GM12878 (cell line): Measurements from ENCODE around the gene SGMS1. TPM values are rescaled to one million over a fixed set of nuclear protein-coding genes. Genes with fewer than 3 reads are reported as not detected.

ENCODE experiments used
- ATAC-seq: fragments of 200-7000 bp; cut with Tn5 transposase; 3 replicates; pipeline ENCODE4 v1.9.1; 2020; ENCODE audit warnings: mild to moderate bottlenecking, moderate library complexity
- BruUV-seq: library from RNA; stranded (reverse); fragments of 400-500 nt; replicated peaks from 2 replicates; lab custom pipeline; 2021; lab: Mats Ljungman, UMichigan
- CTCF ChIA-PET: fragments of 300-600 bp; sonication (Branson Sonifier 250); formaldehyde crosslinking; extraction: SDS; loops from one replicate; lab custom pipeline; 2021; ENCODE audit warnings: inconsistent platforms; lab: Yijun Ruan, JAX
- POLR2A ChIA-PET: fragments of 350-600 bp; formaldehyde crosslinking; extraction: SDS; loops from one replicate; lab custom pipeline; 2021; ENCODE audit warnings: inconsistent platforms; lab: Charles Lee
- RAD21 ChIA-PET: fragments of 300-600 bp; sonication (Branson Sonifier 250); formaldehyde crosslinking; loops from one replicate; lab custom pipeline; 2023; ENCODE audit warnings: antibody characterized with exemption; ENCODE audit not compliant: unreplicated experiment; lab: Charles Lee
- SMC1A ChIA-PET: fragments of 300-600 bp; sonication (Branson Sonifier 250); formaldehyde crosslinking; loops from one replicate; lab custom pipeline; 2023; ENCODE audit not compliant: unreplicated experiment, uncharacterized antibody; lab: Charles Lee
- DNase-seq: peaks from one replicate; pipeline ENCODE4 v3.0.0-alpha.2; 2011; ENCODE audit warnings: low read depth, low spot score
- FAIRE-seq: peaks from 3 replicates; lab custom pipeline; 2011; peaks lifted over from hg19 to GRCh38; lab: Jason Lieb, UNC
- H2AFZ ChIP-seq: 2 replicates; pipeline ENCODE4 v1.6.0; 2011; ENCODE audit warnings: low read depth, low read length, control low read depth; ENCODE audit not compliant: control insufficient read depth
- H3K27ac ChIP-seq: 2 replicates; pipeline ENCODE4 v1.5.1; 2011; ENCODE audit warnings: control low read depth; ENCODE audit not compliant: control insufficient read depth, insufficient read depth
- H3K27me3 ChIP-seq, 2 experiments: replicated peaks in 1 of 2; 2 replicates each; pipeline versions ENCODE4 v1.6.0 to v1.6.1; 2011; ENCODE audit warnings: low read length in 1 of 2; ENCODE audit not compliant: control insufficient read depth in 2 of 2, insufficient read depth in 2 of 2
- H3K36me3 ChIP-seq, 2 experiments: 2 replicates each; pipeline ENCODE4 v1.5.1; 2011; ENCODE audit warnings: low read length in 1 of 2; ENCODE audit not compliant: control insufficient read depth in 2 of 2, insufficient read depth in 2 of 2
- H3K4me1 ChIP-seq: 2 replicates; pipeline ENCODE4 v1.6.1; 2011; ENCODE audit warnings: mild to moderate bottlenecking, low read length, moderate library complexity, mixed read lengths; ENCODE audit not compliant: control insufficient read depth, insufficient read depth
- H3K4me2 ChIP-seq: 2 replicates; pipeline ENCODE4 v1.6.0; 2011; ENCODE audit warnings: control low read depth; ENCODE audit not compliant: control insufficient read depth, insufficient read depth
- H3K4me3 ChIP-seq: fragments of 200-600 bp; sonication (generic); 2 replicates; pipeline ENCODE4 v1.5.1; 2016
- H3K79me2 ChIP-seq: 2 replicates; pipeline ENCODE4 v1.6.0; 2011; ENCODE audit warnings: low read length; ENCODE audit not compliant: control insufficient read depth, insufficient read depth
- H3K9ac ChIP-seq: 2 replicates; pipeline ENCODE4 v1.8.0; 2011; ENCODE audit warnings: low read length, control low read depth, mixed read lengths; ENCODE audit not compliant: control insufficient read depth, insufficient read depth
- H3K9me3 ChIP-seq: replicated peaks from 3 replicates; pipeline ENCODE4 v1.5.1; 2011; ENCODE audit warnings: mild to moderate bottlenecking, low read length; ENCODE audit not compliant: control insufficient read depth, insufficient read depth
- H4K20me1 ChIP-seq: 2 replicates; pipeline ENCODE4 v1.6.0; 2011; ENCODE audit not compliant: control insufficient read depth, insufficient read depth
- CHD1 ChIP-seq: IDR thresholded peaks from 2 replicates; pipeline ENCODE4 v1.6.1; 2012; ENCODE audit warnings: low read depth, low read length, improper control_type of control experiment
- HDGF ChIP-seq: fragments of 450-650 bp; IDR thresholded peaks from 2 replicates; pipeline ENCODE4 v1.6.1; 2016; ENCODE audit warnings: antibody characterized with exemption
- KLF5 ChIP-seq: fragments of 450-650 bp; IDR thresholded peaks from 2 replicates; pipeline ENCODE4 v1.6.1; 2014; ENCODE audit warnings: mild to moderate bottlenecking; ENCODE audit not compliant: partially characterized antibody
- MXI1 ChIP-seq: fragments of 150-350 bp; IDR thresholded peaks from 2 replicates; pipeline ENCODE4 v1.6.1; 2011; ENCODE audit warnings: low read depth, mild to moderate bottlenecking, inconsistent platforms, low read length, improper control_type of control experiment
- PAX5 ChIP-seq: IDR thresholded peaks from 2 replicates; pipeline ENCODE4 v1.6.1; 2011; ENCODE audit warnings: low read depth, low read length, borderline replicate concordance
- POU2F2 ChIP-seq: IDR thresholded peaks from 3 replicates; pipeline ENCODE4 v1.6.1; 2011; ENCODE audit warnings: low read depth, mild to moderate bottlenecking, low read length, borderline replicate concordance
- RAD21 ChIP-seq: IDR thresholded peaks from 2 replicates; pipeline ENCODE4 v1.6.1; 2011; ENCODE audit warnings: mild to moderate bottlenecking, low read depth, low read length, moderate library complexity; ENCODE audit not compliant: insufficient read depth
- ZNF217 ChIP-seq: fragments of 450-650 bp; IDR thresholded peaks from 2 replicates; pipeline ENCODE4 v1.6.1; 2017; ENCODE audit warnings: antibody characterized with exemption, mild to moderate bottlenecking
- WGBS: methylation state at CpG from one replicate; pipeline ENCODE4 v1.1.6; 2016; ENCODE audit warnings: low lambda C conversion rate; ENCODE audit not compliant: insufficient replicate concordance, insufficient coverage; ENCODE audit errors: missing lambda C conversion rate; 5-methylcytosine and 5-hydroxymethylcytosine counted together
- in situ Hi-C: fragments of 300-500 bp; cut with MboI; formaldehyde crosslinking; loops from 9 replicates; pipeline ENCODE4 v1.14.3; 2018; ENCODE audit warnings: mixed read lengths
- intact Hi-C: fragments of 100-400 bp; cut with micrococcal nuclease; formaldehyde crosslinking; loops from one replicate; pipeline ENCODE4 v1.14.2; 2022; ENCODE audit not compliant: unreplicated experiment
- polyA plus RNA-seq, 11 experiments: library from polyadenylated mRNA; depleted of rRNA in 4 of 11; unstranded in 6 of 11; stranded (reverse) in 5 of 11; fragments of >200 nt; fragmentation: Nextera tagmentation in 4 of 11; fragmentation: Illumina TruSeq in 1 of 11; extraction: Ambion mirVana in 4 of 11; extraction: Trizol in 1 of 11; gene quantifications; 1 replicate in 1 of 11; 2 replicates in 10 of 11; pipeline versions ENCODE4 v1.2.1 to v1.2.3, GENCODE V29; 2011 to 2016; ENCODE audit warnings: inconsistent platforms in 2 of 11, missing spikeins in 2 of 11, low read depth in 1 of 11
- total RNA-seq, 4 experiments: library from RNA; depleted of rRNA in 3 of 4; stranded (reverse); fragments of >200 nt in 3 of 4; fragmentation: Illumina TruSeq in 1 of 4; extraction: Trizol in 1 of 4; gene quantifications; 2 replicates each; pipeline versions ENCODE4 v1.2.1 to v1.2.3, GENCODE V29; 2013 to 2021
- TF ChIP-seq, protein P1 (sequence below), 3 experiments: IDR thresholded peaks in 2 of 3; conservative IDR thresholded peaks in 1 of 3; 2 replicates each; pipeline ENCODE4 v1.5.1; 2011; ENCODE audit warnings: low read depth in 3 of 3, low read length in 3 of 3, mild to moderate bottlenecking in 3 of 3, control low read depth in 2 of 3, moderate library complexity in 2 of 3, inconsistent platforms in 1 of 3, mixed read lengths in 1 of 3; ENCODE audit not compliant: control insufficient read depth in 2 of 3, insufficient read depth in 1 of 3; ENCODE audit errors: extremely low read depth in 1 of 3

Gene SGMS1
- total and polyA plus RNA-seq, 10 of the 15 experiments (the other 5 are each of a cell fraction or from before 2014, with no cell fraction given) = 1.4 to 14.5 (median 4.9) TPM

DNA sequence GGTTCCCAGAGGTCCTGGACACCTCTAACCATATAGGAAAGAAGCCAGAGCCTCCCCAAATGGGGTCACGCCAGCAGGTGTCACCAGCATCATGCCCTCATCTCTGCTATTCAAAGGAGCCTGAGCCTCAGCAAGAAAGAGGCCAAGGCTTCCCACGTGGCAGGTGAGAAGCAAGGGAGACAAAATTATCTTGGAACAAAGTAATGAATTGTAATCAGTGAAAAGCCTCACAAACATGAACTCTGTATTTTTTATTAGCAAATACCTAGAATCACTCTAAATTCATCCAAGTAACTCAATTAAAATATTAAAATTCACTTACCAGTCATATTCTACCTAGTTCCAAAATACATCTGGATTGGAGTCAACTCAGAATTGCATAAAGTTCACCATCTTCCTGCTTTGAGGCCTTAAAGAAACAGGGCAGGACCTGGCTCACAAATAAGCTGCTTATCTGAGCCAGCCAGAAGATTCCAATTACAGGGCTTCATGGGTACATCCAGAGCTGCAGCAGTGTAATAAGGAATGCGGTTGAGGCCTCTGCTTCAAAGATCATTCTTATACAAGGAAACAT lies 68.7 kb downstream of the SGMS1 start:
- ChIA-PET RAD21 (interaction anchor here (0.8 to 1.1 kb wide), 4 partner anchors 12 to 66 kb away, joined by 3 to 6 read pairs (median 4); no protein-coding TSS in a partner anchor), SMC1A (interaction anchor here (0.7 to 1.3 kb wide), 8 partner anchors 11 to 105 kb away, joined by 3 to 5 read pairs (median 4); no protein-coding TSS in a partner anchor), CTCF (interaction anchor here (0.6 to 1.4 kb wide), 10 partner anchors 11 to 98 kb away, joined by 3 to 8 read pairs (median 4); no protein-coding TSS in a partner anchor), POLR2A (no interaction called here)
- no peaks in the 10 kb centered on the region for H3K27me3 ChIP-seq
- no peaks in the 10 kb centered on the region for H3K36me3 ChIP-seq
- BruUV-seq = no TSS peak
- H3K4me2 ChIP-seq = no peak overlapping the region
- TF ChIP-seq CHD1 (no peak), RAD21 (peak; percentile 46), ZNF217 (no peak), KLF5 (no peak), POU2F2 (no peak), MXI1 (no peak), PAX5 (no peak), HDGF (no peak)
- TF ChIP-seq, protein P1, sequence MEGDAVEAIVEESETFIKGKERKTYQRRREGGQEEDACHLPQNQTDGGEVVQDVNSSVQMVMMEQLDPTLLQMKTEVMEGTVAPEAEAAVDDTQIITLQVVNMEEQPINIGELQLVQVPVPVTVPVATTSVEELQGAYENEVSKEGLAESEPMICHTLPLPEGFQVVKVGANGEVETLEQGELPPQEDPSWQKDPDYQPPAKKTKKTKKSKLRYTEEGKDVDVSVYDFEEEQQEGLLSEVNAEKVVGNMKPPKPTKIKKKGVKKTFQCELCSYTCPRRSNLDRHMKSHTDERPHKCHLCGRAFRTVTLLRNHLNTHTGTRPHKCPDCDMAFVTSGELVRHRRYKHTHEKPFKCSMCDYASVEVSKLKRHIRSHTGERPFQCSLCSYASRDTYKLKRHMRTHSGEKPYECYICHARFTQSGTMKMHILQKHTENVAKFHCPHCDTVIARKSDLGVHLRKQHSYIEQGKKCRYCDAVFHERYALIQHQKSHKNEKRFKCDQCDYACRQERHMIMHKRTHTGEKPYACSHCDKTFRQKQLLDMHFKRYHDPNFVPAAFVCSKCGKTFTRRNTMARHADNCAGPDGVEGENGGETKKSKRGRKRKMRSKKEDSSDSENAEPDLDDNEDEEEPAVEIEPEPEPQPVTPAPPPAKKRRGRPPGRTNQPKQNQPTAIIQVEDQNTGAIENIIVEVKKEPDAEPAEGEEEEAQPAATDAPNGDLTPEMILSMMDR (IDR thresholded peaks at IDR 0.05 in 2 of 3, conservative IDR thresholded peaks at IDR 0.05 in 1 of 3; ENCODE audit: control insufficient read depth in 2 of 3, extremely low read depth in 1 of 3, insufficient read depth in 1 of 3, low read depth in 3 of 3, low read length in 3 of 3) = peak; percentile 16 to 30 (median 30); a peak in 3 of 6 replicates
- H3K79me2 ChIP-seq = no peaks in the 10 kb centered on the region
- peak; percentile 64 for ATAC-seq
- H2AFZ ChIP-seq = no peak overlapping the region
- no peaks in the 10 kb centered on the region for H3K4me1 ChIP-seq
- 78% methylated on average over 3 of the region's 3 CpGs for WGBS
- intact Hi-C loops = loop anchor here (5.0 kb wide), 1 partner anchor 47 kb away; no protein-coding TSS in a partner anchor
- H3K9ac ChIP-seq = no peak overlapping the region
- no peak overlapping the region for H3K4me3 ChIP-seq
- no peak for DNase-seq
- H3K9me3 ChIP-seq = no peaks in the 10 kb centered on the region
- in situ Hi-C loops = no loop called here
- H4K20me1 ChIP-seq = no peaks in the 10 kb centered on the region
- FAIRE-seq = no peak
- no peak overlapping the region for H3K27ac ChIP-seq
